AG09319 (cell line): Measurements from ENCODE around the gene SSH2.

Experiments
- DNase-seq: peaks from one replicate; pipeline ENCODE4 v3.0.0-alpha.2; 2010; ENCODE audit warnings: low read depth; ENCODE audit errors: extremely low read depth
- TF ChIP-seq, protein P1 (sequence below): IDR thresholded peaks from 2 replicates; pipeline ENCODE4 v1.5.1; 2011; ENCODE audit warnings: low read depth, mild to moderate bottlenecking, inconsistent platforms, low read length, moderate library complexity

The SSH2 gene

DNA sequence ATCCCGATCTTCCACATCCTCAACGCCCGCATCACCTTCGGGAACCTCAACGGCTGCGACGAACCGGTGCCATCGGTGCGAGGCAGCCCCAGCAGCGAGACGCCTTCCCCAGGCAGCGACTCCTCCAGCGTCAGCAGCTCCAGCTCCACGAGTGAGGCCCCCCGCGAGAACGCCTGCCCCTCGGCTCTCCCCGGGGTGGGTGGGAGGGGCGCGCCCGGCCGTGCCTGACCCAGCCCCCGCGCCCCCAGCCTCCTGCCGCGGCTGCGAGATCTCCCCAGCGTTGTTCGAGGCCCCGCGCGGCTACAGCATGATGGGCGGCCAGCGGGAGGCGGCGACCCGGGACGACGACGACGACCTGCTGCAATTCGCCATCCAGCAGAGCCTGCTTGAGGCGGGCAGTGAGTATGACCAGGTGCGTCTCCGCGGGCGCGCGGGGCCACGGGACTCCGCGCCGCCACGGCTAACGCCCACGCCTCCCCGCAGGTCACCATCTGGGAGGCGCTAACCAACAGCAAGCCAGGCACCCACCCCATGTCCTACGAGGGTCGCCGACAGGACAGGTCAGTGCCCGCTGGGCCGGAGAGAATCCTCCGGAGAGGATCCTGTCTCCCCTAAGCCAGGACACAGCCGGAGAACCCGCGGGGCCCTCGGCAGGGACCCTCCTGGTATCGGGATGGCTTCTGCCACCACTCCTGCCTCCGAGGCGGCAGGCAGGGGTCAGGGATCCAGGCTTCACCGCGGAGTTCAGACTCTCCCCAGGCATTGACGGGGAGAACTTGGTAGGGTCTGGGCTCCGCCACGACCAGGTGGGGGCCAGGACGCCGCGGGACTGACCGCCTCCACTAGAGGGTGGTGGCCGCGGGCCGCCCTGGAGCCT is 317.4 kb downstream of the SSH2 start:
- no peak for DNase-seq
- TF ChIP-seq, protein P1, sequence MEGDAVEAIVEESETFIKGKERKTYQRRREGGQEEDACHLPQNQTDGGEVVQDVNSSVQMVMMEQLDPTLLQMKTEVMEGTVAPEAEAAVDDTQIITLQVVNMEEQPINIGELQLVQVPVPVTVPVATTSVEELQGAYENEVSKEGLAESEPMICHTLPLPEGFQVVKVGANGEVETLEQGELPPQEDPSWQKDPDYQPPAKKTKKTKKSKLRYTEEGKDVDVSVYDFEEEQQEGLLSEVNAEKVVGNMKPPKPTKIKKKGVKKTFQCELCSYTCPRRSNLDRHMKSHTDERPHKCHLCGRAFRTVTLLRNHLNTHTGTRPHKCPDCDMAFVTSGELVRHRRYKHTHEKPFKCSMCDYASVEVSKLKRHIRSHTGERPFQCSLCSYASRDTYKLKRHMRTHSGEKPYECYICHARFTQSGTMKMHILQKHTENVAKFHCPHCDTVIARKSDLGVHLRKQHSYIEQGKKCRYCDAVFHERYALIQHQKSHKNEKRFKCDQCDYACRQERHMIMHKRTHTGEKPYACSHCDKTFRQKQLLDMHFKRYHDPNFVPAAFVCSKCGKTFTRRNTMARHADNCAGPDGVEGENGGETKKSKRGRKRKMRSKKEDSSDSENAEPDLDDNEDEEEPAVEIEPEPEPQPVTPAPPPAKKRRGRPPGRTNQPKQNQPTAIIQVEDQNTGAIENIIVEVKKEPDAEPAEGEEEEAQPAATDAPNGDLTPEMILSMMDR: no peak

DNA sequence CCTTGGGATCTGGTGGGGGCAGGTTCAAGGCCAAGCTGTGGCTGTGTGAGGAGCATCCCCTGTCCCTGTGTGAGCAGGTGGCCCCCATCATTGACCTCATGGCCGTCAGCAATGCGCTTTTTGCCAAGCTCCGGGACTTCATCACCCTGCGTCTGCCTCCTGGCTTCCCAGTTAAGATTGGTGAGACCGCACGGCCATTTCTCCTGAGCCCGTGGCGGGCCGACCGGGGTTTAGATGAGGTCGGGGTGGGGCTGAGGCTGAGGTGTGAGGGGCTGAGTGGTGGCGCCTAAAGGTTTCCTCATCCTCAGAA is 318.0 kb downstream of the SSH2 start:
- no peak for DNase-seq
- TF ChIP-seq, protein P1: no peak

DNA sequence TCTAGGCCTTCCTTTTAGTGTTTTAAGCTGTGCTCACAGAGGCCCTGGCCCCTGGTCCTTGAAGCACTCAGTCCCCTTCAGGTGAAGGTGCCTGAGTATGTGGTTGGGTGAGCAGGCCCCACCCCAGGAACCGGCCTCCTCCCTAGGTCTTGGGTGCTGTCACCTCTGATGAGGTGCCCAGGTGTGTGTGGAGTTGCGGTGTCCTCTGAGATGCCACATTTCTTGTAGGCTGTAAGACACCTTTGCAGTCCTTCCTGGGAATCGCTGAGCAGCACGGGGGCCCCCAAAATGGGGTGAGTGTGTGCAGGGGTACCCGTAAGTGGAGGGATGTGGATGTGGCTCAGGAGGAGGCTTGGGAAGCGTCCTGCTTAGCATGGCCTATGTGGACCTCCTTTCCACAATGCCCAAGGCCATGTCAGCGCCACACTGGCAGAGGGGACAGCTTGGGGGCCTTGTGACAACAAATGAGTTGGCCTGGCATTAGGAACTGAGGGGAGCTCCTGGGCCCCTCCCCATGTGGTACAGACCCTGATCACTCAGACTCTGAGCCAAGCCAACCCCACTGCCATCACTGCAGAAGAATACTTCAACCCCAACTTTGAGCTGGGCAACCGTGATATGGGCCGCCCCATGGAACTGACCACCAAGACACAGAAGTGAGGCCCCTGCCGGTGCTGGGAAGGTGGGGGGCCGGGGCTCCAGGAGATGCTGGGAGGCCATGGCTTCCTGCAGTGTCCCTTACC is 318.5 kb downstream of the SSH2 start:
- TF ChIP-seq, protein P1: no peak
- no peak for DNase-seq

DNA sequence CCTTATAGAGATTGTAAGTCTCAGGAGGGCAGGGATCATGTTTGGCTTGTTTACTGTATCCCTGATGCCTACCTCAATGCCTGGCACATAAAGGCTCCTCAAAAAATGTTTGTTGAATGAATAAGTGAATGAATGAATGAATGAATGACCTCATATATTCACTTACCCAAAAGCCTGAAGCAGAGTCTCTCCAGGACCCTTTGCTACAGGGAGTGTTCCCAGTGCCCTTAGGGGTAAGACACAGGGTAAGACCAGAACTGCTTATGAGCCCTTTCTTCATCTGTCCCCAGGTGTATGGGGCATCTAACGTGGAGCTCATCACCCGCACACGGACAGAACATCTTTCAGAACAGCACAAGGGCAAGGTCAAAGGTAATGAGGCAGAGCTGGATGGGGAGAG is 319.6 kb downstream of the SSH2 start:
- TF ChIP-seq, protein P1: no peak
- DNase-seq: no peak

DNA sequence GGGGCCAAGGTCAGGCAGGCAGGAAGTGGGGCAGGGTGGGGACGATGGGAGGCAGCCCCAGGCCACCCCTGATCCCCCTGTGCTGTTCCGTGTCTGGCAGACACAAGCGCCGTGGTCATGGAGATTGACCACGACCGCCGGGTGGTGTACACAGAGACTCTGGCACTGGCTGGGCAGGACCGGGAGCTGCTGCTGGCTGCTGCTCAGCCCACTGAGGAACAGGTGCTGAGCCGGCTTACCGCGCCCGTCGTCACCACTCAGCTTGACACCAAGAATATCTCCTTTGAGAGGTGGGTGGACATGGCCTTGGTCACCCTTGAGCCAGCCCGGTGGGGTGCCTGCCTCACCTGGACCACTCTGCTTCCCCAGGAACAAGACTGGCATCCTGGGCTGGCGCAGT is 321.0 kb downstream of the SSH2 start:
- TF ChIP-seq, protein P1: no peak
- no peak for DNase-seq

DNA sequence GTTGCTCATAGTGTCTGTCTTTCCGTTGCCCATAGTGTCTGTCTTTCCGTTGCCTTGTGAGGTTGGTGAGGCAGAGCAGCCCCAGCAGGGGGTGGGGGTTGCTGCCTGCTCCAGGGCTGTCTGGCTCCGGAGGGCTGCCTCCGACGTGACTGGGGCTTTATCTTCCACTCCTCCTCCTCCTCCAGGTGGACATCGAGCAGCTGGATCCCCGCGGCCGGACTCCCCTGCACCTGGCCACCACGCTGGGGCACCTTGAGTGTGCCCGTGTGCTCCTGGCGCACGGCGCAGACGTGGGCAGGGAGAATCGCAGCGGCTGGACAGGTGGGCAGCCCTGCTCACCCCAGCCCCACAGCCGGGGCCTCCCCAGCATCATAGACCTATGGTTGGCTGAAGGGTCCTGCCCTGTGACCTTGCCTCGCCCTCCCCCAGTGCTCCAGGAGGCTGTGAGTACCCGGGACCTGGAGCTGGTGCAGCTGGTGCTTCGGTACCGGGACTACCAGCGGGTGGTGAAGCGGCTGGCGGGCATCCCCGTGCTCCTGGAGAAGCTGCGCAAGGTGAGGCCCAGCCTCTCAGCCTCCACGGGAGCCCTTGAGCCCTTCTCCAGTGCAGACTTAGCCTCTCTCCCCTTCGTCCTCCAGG is 322.4 kb downstream of the SSH2 start:
- no peak for DNase-seq

More for the DNA sequence above, 322.4 kb downstream of the SSH2 start:
- TF ChIP-seq, protein P1: no peak
